DMS53 (cell line): ENCODE measurements around the gene JARID2.
"Not testable (repeated sequence)": the region's sequence is repeated elsewhere in the genome, so short reads cannot be mapped to it uniquely, and the experiment has no call there.

Source experiments
- DNase-seq: peaks from one replicate; lab custom pipeline; 2025; lab: John Stamatoyannopoulos, UW

Gene JARID2

DNA sequence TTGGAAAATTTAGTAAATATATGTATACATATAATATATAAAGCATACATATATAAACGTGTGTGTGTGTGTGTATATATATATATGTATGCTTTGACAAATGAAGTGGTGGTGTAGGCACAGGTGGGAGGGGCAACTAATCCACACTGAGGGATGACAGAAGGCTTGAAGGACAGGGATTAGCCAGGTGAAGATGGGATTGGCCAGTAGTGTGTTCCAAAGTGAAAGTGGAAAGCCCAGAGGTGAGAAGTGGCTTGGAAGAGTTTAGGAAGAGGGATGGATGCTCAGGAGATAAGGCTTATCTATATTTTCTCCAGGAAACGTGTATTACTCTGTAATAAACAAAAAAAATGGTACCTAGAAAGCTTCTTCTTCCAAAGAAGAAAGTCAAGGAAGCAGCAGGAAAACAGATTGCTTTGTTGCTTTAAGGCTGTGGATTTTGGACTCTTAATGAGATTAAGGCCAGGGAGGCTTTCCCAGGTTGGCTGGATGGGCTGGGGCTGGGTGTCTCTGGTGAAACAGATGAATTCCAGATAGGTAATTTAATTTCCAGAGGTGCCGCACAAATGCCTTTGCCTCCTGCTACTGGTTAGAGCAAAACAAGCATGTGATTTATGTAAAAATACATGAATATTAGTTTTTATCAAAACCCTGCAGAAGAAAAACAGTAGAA, 63.9 kb downstream of the JARID2 start:
- DNase-seq: no peak

DNA sequence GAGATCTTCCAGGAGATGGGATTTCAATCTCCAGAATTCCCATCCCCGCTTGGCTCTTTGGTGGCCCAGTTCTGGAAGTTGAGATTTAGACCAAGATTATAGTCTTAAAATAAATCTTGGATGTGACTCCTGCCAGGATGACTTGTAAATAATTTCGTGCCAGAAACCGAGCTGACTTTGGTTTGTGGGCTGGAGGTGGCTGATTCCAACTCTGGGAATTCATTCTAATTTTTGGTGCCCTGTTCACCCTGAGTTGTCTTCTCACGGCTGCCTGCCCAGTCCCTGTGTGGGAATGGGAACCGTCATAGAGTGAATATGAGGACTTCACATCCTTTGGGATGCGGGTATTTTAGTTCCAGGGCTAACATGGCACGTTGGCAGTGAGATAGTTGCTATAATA, 64.8 kb downstream of the JARID2 start:
- DNase-seq: no peak

DNA sequence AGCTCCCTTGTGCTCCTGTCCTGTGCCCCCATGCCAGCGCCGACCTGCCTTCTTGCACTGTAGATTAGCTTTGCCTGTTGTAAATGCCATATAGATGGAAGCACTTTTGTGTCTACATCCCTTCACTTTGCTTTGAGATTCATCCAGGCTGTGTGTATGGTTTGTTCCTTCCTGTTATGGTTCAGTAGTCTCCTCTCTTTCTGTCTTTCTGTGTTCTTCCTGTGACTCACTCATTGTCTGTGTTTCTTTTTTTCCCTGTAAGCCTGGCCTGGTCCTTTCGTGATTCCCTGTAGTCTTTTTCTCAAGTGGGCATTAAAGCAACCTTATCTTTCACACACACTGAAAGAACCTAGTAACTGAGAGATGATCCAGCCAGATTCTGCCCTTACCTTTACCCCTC, 66.6 kb downstream of the JARID2 start:
- peak; percentile 21 for DNase-seq

DNA sequence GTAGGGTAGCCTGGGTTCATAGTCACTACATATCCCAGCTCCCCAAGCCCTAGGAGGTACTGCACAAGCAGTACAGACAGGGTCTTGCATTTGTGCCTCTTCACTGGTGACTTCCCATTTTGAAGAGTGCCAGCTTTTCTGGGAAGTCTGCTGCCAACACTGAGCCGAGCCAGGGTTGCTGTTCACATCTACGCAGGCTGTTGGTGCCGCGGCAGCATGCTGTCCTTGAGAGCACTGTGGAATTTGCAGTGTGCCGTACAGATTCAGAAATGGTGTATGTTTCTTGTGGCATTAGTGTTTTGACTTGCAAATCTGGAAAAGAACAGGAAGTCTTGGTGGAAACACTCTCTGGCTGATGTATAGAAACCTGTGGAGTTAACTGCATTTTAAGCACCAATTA, 67.5 kb downstream of the JARID2 start:
- DNase-seq: no peak

DNA sequence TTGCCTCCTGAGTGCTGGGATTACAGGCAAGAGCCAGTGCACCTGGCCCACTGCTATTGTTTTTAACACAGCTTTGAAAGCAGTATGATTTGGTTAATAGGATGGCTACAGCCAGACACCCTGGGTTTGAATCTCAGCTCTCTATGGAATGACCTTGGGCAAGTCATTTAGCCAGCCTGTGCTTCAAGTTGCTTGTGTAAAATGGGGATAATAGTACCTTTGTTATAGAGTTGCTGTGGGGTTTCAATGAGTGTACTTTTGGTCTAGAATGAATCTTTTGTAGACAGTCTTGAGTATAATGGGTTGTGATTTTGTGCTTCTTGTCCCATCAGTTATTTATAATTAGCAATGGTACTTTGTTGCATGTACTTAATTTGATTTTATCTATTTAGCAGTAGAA, 70.9 kb downstream of the JARID2 start:
- no peak for DNase-seq

DNA sequence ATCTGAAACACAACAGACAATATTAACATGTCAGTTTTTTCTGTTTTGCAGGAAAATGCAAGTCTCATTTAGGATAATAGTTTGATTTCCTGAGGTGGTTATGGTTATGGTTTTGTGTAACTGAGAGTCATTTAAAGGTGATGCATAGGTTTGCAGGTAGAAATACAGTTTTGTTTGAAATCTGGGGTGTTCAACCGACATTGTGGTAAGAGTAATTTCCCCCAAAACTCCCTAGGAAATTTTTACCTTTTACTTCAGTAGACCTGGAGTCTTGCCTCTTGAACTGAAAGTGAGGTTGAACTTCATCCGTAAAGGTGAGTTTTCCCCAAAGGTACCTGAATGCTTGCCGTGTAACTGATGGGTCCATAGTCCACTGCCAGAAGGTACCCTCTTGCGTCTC, 71.4 kb downstream of the JARID2 start:
- no peak for DNase-seq

DNA sequence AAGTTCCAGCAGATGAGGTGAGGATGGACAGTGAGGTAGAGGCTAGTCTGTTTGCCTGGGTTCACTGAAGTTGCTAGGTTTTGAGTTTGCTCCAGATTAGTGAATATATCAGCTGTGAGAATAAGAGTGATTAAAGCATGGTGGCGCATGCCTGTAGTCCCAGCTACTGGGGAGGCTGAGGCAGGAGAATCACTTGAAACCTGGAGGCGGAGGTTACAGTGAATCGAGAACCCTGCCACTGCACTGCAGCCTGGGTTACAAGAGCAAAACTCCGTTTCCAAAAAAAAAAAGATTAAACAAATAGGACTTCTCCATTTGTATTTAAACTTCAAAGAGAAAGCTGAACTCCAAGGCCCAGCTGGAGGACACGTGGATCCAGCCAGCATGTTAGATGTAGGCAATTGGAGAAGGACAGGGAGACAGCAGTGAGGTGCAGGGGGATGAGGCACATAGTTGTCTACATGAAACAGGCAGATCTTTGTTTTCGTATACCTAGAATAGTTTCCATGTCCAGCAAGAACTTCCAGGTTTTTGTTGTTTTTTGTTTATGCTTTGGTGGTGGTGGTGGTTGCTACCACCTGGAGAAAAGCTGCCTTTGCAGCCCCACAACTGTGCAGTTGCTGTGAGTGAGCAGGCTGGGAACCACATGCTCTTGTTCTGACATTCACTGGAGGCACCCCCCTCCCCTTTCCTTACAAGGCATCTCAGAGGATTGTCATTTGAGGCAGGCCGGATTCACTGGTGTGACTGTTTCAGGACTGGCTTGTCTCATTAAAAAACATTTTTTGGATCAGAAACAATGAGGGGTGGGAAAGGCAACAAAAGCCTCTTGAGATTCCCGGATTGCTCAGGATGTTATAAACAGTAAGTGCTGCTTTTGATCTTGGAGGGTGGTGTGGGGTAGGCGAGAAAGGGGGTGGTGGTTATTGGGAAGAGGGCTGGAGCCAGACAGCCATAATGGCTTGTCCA, 72.3 kb downstream of the JARID2 start:
- DNase-seq: no peak

DNA sequence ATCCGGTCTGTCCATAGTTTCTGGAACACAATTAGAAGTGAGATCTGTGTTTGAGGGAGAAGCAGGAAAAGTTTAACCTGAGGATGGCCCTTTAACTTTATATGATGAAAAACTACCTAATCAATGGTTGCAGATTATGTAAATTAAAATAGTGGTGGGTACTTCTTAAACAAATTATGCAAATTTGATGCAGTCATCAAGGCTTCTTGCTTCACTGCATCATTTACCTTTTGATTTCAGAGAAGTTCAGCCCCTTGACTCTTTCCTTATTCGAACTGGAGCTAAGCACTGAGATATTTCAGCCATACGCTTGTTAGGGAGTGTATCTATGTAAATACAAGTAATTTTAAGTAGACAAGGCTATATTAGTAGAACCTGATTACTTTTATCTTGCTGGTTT, 73.8 kb downstream of the JARID2 start:
- DNase-seq: no peak

DNA sequence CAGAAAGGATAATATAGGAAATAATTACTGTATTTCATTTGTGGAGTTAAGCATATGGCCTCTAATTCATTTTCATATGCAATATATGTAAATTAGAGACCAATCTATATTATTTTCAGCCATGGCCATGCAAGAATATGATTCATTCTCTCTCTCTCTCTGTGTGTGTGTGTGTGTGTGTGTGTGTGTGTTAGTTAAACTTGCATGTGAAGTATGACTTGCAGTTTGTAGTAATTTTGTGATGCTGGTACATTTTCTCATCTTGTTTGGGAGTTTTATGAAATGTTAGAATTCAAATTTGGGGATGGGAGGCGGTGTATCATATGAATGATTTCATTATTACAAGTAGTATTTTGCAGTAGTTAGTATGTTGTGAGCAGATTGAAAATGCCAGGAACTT, 74.8 kb downstream of the JARID2 start:
- DNase-seq: no peak

DNA sequence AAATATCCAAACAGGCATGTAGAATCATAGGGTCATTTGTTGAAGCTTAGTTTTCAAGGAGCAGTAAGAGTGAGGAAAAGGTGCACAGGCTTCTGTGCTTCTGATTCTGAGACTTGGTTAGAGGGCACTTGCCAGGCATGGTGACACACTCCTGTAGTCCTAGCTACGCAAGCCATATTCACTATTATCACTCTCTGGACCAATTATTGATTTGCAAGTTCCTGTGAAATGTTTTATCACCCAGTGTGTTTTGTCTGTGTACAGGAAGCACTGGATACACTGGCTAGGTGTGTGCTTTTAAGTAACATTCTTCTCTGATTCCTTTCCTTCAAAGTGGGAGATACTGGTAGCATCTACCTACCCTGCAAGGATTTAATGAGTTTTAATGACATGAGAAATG, 76.3 kb downstream of the JARID2 start:
- no peak for DNase-seq

DNA sequence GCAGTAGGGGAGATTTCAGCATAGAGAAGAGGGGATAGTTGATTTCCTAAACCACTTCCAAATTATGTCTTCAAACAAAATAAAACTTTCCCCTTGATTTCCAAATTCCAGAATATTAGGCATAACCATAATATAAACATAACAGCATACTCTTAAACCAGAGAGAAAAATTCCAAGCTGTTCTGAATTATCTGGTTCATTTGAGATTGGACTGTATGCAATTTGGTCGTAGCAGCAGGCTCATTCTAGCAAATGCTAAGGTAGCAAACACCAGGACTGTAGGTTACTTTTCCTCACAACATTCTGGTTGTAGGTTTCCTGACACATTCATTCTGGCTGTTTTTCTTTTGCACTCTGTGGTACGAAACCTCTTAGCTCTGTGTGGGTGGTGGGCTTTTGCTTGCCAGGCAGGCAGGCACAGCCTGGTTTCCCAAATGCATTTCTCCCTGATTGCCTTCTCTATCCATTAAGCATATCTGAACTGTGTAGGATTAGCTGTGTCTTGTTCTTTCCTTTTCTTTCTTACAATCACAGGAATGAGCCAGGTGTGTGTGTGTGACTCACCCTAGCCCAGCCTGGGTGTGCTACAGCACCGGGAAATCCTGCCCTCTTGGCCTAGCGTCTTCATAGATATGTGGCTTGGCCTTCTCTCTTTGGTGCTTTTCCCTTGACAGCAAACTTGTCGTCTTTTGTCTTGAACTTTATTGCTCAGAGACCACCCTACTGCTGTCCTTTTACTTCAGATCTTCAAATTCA, 77.1 kb downstream of the JARID2 start:
- peak; percentile 23 for DNase-seq

DNA sequence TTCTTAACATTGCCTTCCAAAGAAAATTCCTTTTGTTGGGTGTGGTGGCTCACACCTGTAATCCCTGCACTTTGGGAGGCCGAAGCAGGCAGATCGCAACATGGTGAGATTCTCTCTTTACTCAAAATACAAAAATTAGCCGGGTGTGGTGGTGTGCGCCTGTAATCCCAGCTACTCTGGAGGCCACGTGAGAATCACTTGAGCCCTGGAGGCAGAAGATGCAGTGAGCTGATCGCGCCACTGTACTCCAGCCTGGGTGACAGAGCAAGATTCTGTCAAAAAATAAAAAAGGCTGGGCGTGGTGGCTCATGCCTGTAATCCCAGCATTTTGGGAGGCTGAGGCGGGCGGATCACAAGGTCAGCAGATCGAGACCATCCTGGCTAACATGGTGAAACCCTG, 77.7 kb downstream of the JARID2 start:
- DNase-seq: not testable (repeated sequence)

DNA sequence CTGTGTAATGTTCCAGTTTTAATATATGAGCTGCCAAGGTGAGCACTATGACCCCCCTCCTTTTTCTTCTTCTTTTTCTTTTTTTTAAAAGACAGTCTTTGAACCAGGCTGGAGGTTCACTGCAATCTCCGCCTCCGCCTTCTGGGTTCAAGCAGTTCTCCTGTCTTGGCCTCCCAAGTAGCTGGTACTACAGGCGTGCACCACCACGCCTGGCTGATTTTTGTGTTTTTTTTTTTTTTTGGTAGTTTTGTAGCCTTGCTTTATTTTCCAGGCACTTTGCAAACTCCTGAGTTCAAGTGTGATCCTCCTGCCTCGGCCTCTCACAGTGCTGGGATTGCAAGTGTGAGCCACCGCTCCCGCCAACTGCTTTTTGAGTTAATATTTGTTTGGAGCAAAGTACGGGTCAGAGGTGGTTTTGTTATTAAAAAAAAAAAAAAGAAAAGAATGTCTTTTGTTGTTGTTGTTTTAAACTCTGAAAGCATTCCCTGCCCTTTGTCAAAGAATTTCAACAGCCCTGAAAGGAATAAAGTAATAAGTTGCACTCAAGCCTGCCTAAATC, 78.6 kb downstream of the JARID2 start:
- no peak for DNase-seq

DNA sequence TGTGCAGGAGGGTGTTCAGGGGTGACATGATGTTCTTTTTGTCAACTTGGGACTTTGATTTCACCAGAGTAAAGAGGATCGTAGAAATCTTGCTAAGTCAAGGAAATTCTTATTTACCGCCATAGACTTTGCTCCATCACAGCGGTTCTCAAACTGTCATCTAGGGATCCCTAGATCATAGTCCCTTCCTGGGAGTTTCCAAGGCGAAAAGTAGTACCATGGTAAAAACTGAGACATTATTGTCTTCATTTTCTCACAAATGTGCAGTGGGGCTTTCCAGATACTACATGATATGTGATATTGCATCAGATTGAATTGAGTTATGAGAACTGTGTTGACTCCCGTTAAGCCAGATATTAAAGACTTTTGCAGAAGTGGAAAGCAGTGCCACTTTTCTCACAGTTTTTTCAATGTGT, 79.7 kb downstream of the JARID2 start:
- no peak for DNase-seq

DNA sequence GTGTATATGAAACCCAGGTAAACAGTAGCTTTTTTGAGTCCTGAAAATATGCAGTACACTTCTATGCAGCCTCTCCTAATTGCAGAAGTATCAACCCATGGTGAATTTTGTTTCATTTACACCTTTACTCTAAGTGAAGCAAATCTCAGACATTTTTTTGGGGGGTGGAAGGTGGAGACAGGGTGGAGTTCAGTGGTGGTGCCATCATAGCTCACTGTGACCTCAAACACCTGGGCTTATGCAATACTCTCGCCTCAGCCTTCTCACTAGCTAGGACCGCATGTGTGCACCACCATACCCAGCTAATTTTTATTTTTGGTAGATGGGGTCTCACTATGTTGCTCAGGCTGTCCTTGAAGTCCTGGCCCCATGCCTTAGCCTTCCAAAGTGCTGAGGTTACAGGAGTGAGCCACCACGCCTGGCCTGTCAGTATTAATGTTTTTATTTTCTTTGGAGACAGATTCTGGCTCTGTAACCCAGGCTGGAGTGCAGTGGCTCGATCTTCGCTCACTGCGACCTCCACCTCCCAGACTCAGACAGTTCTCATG, 80.3 kb downstream of the JARID2 start:
- DNase-seq: no peak

DNA sequence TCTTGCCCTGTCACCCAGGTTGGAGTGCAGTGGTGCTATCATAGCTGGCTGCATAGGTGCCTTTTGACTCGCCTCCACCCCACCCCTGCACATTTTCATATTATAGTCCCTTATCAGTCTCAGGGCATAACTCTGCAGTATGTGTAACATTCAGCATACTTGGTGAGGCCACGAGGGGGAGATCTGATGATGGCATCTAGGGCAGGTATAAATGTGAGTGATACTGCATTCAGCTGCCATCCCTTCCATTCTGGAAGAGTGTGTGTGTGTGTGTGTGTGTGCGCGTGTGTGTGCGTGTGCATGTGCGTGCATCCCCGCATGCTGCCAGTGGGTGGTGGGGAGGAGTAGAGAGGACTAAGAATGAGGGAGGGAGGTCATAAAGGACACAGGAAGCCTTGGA, 81.4 kb downstream of the JARID2 start:
- DNase-seq: peak; percentile 33

DNA sequence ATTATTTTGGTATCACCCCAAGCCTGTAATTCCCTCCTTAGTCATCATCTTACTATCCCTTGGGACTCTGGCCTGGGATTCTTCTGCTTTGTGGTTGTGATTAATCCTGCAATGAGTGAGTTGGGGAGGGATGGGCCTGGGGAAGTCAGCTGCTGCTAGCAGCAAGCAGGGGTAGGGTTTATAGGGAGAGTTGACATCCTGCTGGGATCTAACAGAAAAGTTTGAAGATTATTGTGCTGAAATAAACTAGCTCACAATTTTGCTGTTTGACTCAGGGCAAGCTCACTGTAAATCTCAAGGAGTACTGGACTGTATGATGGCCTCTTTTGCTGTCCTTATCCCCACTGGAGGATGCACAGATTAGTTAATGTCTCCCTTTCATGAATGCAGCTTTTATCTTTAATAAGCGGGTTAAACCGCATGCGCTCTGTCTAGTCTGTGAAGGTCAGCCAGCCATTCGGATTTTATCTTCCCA, 83.4 kb downstream of the JARID2 start:
- DNase-seq: no peak

DNA sequence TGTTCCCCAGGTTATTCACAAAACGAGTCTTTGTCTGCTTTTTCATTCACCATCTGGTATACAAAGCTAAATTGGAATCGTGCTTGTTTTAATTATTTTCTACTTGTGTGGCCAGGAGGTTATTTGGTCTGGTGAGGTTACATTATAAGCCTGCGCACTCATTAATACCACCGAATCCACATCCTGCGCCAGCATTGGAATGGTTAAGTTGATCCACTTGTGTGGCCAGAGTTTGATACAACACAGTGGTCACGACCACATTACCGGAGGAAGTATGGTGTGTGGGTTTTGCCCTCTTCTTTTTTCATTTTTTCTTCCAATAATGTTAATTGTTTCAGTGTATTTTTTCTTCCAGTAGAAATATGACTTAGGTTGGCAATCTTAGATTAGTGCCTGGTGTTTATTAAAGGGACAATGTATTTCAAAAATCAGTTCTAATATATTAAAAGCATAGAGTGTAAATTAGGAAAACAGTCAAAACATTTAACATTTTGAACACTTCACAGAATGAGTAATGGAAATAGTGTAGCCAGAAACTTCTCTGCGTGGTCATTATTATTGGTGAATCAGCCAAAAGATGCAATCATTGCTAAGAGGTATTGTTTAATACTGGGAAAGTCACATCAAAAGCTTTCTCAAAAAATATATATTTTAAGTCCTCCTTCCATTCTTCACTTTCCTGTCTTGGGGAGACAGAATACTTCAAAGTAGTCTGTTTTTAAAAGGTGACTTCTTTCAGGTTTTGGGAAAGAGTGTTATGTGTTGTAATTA, 84.5 kb downstream of the JARID2 start:
- no peak for DNase-seq

DNA sequence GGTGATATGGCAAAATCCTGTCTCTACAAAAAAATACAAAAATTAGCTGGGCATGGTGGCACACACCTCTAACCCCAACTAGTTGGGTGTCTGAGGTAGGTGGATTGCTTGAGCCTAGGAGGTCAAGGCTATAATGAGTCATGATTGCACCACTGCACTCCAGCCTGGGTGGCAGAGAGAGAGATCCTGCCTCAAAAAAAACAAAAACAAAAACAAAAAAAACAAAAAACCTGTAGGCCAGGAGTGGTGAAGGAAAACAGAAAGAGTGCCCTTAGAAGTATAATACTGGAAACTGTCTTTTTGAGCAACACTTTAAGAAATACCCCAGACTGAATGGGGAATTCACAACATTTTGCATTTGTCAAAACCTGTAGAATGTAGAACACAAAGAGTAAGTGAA, 85.3 kb downstream of the JARID2 start:
- peak; percentile 3 for DNase-seq

DNA sequence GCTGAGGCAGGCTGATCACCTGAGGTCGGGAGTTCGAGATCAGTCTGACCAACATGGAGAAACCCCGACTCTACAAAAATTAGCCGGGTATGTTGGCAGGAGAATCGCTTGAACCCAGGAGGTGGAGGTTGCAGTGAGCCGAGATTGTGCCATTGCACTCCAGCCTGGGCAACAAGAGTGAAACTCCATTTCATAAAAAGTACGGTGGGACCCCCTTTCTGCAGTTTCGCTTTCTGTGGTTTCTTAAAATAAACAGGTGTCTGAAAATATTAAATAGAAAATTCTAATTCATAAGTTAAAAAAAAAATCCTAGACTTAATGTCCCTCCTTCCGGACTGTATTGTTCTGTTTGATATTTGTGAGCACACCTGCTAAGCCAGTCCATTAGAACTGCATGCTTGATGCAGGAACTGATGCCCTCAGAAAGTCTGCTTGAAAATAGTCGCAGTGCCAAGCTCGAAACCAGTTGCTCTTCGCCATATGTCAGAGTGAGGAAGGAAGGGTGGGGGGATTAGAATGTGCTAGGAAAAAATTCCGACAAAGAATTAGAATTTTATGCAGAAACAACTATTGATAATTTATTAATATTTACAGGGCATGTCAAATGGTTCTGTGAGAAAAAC, 85.9 kb downstream of the JARID2 start:
- DNase-seq: no peak

DNA sequence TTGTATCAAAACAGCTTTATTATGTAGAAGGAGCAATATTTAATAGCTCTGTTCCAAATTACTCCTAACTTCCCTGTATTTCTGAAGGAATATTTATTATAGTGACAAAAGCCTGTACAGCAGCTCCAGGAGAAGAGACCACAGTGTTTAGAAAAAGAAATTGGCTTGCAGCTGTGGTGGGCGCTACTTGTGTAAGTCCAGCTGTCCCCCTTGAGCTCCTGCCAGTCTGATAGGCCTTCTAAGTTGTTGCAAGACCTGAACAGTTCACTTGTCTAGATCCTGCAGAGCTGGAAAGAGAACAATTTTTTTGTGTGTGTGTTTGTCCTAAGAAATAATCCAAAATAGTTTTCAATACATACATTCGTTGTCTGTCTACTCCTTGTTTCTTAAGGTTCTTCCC, 86.6 kb downstream of the JARID2 start:
- DNase-seq: no peak
